HG02970 (cell line): ENCODE measurements around the gene QSOX1.

ENCODE experiments used
- ATAC-seq: cut with Tn5 transposase; IDR thresholded peaks from one replicate; pipeline ENCODE4 v1.9.1; 2021; ENCODE audit warnings: mild to moderate bottlenecking, moderate library complexity, moderate number of reproducible peaks; ENCODE audit not compliant: unreplicated experiment, low FRiP score

The QSOX1 gene

DNA sequence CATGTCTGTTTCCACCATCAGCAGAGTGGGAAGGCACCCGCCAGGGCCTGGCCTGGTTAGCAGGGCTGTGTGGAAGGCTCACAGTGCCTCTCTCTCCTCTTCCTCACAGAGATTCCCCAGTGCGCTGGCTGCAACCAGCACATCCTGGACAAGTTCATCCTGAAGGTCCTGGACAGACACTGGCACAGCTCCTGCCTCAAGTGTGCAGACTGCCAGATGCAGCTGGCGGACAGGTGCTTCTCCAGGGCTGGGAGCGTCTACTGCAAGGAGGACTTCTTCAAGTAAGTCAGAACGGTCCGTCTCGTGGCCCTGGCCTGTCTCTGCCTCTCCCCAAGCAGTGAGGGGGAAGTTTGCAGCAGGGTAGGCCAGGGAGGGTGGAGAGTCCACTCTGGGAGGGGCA is 93.5 kb downstream of the QSOX1 start:
- no peak for ATAC-seq

DNA sequence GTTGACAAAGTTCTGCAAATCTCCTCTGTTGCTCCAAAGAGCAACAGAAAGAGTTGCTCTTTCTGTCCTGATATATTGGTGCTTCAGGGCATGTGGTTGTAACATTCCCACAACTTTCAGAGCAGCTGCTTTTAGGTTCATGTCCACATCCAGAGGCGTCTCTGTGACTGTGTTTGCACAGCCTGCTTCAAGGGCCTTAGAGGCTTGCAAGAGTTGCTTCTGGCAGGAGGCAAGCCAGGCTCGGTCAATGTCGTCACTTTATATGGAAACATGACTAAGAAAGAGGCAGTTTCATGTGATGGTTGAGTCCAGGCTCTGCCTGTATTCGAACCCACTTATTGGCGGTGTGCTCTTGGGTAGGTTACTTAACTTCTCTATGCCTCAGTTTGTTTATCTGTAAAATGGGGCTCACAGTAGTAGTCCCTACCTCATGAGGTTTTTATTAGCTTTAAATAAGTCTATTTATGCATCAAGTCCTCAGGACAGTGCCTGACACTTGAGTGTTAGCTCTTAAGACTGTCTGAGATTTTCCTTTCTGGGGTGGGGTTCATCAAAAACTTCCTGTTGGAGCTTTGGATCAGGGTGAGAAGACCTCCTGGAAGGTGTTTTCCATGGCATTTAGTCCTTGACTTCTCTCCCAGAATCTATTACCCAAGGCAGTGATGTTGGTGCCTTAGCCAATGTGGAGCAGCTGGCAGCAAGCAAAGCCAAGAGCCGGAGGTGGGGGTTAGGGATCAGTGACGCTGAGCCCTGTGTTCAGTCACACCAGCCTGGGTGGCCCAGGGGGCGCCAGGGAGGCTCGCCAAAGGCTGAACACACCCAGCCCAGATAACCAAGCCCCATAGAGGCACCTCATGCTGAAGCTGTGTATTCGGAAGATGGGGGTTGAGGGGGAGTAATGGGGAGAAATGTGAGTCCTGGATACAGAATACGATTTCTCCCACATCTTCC is 94.3 kb downstream of the QSOX1 start:
- no peak for ATAC-seq

DNA sequence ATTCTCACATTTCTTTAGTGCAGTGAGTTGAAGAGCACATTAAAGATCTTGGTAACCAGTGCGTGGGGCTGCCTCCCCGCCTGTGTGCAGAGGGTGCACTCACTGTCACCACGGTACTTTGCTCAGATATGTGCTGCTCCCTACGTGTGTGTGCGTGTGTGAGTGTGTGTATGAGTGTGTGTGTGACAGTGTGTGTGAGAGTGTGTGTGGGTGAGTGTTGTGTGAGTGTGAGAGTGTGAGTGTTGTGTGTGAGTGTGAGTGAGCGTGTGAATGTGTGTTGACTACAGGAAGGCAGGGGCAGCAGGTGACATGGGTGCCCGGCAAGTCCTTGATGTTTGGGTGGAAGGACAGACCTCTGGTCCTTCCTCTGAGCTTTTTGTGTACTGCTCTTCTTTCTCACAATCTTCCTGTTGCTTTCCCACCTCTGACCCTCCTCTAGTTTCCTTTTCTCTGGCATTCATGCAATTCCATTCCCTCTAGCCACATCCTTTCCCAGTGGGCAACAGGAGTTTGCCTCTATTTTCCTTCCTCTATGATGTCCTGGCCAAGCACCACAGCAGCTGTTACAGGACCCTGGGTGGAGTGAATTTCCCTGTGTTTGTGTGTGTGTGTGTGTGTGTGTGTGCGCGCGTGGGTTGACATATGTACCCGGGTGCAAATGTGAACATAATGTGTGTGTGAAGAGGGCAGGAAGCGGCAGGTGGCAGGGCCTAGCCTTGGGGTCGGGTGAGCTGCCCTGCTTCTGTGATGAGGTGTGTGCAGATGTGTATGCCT is 95.2 kb downstream of the QSOX1 start:
- ATAC-seq = no peak

DNA sequence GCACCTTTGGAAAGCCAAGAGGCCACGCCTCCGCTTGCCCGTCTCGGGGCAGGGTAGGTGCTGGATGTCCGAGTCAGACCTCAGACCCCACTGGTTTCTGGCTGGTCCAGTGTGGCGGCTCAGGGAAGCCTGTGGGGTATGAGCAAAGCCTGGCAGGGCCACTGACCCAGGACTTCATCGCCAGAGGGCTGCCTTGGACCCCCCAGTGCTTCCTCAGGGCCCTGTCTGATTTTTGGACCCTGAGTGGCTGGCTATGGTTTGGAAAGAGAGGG is 95.8 kb downstream of the QSOX1 start:
- no peak for ATAC-seq

DNA sequence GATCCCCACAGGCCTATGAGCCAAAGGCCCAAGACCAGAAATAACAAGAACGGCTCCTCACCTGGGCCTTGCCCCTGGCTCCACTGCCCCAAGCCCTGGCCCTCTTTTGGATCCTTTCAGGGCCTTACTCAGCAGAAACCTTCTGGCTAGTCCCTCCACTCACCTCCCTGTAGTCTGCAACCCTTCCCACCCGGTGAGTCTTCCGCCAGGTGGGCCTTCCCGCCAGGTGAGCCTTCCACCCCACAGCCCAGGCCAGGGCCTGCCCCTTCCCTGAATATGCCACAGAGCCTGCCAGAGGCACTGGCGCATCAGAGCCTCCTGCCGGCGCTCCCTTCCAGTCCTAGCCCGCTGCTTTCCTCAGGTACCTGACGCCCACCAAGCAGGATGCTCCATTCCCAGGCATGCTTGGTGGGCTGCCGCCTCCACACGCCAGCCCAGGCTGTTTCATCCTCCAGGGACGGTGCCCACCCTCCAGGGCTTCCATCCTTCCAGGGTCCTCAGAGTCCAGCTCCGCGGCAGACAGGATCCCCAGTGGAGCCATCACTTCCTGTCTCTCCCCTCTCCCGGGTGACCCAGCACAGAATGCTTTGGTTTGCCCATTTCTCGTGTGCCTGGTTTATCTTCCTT is 96.3 kb downstream of the QSOX1 start:
- no peak for ATAC-seq

DNA sequence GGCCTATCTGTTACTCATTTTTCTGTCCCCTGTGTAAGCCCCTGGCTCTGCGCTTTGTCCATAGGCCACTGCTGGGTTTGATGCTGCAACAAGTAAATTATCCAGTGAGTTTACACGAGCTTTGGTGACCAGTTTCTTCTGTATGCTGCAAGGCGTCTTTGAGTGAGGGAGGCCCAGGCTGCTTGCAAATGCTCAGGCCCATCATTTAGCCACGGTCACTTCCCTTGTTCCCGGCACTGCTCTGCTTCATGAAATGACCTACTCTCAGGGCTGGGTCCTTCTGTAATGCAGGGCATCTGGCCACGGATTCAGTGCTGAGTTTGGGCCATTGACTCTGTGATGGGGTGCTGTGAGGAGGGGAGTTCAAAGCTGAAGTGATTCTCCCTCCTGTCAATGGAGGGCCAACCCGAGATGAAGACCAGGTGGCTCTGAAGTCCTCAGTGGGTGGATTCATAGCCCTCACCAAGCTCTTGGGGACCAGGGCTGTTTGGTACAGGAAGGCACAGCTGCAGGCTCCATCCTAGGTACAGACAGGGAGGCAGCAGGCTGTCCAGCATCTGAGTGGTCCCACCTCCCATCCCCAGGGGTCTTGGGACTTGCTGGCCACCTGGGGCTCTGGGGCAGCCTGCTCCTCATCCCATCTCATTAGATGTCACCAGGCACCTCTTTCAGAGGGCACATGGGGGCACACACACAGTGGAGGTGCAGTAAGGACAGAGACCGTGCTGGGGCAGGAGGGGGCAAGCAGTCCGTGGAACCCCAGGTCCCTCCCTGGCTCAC is 97.0 kb downstream of the QSOX1 start:
- no peak for ATAC-seq

DNA sequence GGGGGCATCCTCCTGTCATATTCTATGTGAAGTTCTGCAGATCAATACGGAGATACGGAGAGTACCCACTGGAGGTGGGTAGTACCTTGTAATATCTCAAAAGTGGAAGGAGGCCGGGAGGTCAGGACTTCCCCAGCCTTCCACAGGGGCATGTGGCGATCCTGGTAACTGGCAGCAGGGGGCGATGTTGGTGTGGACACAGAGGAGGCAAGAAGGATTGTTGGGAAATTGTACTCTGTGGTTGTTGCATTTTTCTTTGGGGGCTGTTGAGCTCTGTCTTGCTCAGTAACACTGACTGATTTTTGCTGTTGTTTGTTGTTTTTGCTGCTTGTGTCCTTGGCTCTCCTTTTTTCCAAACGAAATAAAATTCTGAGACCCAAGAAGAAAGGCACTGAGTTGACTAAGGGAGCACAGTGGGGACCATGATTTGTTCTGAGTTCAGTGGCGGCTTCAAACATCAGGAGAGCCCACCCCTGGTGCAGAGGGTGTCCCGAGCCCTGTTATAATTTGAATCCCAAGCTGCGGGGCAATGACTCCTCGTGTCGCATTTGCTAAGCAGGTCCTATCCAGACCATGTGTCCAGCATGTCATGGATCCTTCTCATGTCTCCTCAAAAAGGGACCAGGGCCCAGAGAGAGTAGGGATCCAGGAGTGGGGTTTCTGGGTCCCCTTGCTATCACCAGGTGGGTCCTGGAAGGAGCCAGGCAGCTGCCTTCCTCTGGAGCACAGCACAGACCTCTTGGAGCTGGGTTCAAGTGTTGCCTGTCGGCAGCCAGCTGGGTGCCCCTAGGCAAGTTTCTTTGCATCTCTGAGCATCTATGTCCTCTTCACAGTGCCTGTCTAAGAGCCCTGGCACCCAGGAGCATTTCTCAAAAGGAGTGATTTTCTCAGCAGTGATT is 98.2 kb downstream of the QSOX1 start:
- no peak for ATAC-seq
